ENCODE measurements around the gene HIC1.

GRCh38 chr17:2090210-2090641 lies 35.3 kb downstream of the HIC1 start:
- TF ChIP-seq CTCF (IDR thresholded peaks at IDR 0.05) (no peak), POLR2A (IDR thresholded peaks at IDR 0.05) (no peak)

Measured in Peyer's patch (tissue), 4 donors.